Measurements from ENCODE around the gene IL17RC. TPM values are rescaled to one million over a fixed set of nuclear protein-coding genes. Genes with fewer than 3 reads are reported as not detected.
"Not testable (repeated sequence)": the region's sequence is repeated elsewhere in the genome, so short reads cannot be mapped to it uniquely, and the experiment has no call there.

IL17RC gene
- total RNA-seq (1.1 TPM), polyA plus RNA-seq (1 to 10 TPM; 5.6 to 9.5 (median 7.5) TPM)

GRCh38 chr3:9916734-9917680 is at the start of gene IL17RC:
Gene IL17RC, plus strand, starts transcription at chr3:9917098. Its CDS starts 218 bp downstream, at chr3:9917316.
- no peak within 1 kb of the TSS for H3K4me3 ChIP-seq (ENCODE audit: low read depth, low read length)
- Mint-ChIP-seq H3K4me1 (peaks cover 0 to 27% (median 9%) of the 10 kb centered on the region in 4 donors), H3K4me3 (peak within 1 kb of the TSS; percentile 43 to 89 (median 80)), H3K27ac (peak within 1 kb of the TSS in 1 of 3 donors; percentile 71), H3K9me3 (peaks cover 0 to 2% (median 0%) of the 10 kb centered on the region in 7 donors), H3K36me3 (no peaks in the 10 kb centered on the region), H3K27me3 (peaks cover 5% of the 10 kb centered on the region)
- no peak within 1 kb of the TSS for H3K27ac ChIP-seq (ENCODE audit: insufficient read depth, low read length, poor library complexity, severe bottlenecking)
- no peaks in the 10 kb centered on the region for H3K27me3 ChIP-seq (ENCODE audit: control insufficient read depth, insufficient read depth, low read length)
- ATAC-seq (ENCODE audit: low read depth in 2 of 2) = no peak
- no peak for DNase-seq
- H3K36me3 ChIP-seq (ENCODE audit: control insufficient read depth, insufficient read depth, low read length) = no peaks in the 10 kb centered on the region
- H3K9me3 ChIP-seq (ENCODE audit: control insufficient read depth in 2 of 2, low read length in 2 of 2) = no peaks in the 10 kb centered on the region
- peaks cover 28% of the 10 kb centered on the region for H3K4me1 ChIP-seq (ENCODE audit: control insufficient read depth, insufficient read depth, low read length, poor library complexity, severe bottlenecking)

GRCh38 chr3:9867106-9867505 is 49.8 kb upstream of the IL17RC start:
- Mint-ChIP-seq H3K9me3 (no peaks in the 10 kb centered on the region), H3K36me3 (no peaks in the 10 kb centered on the region), H3K27me3 (peaks cover 8% of the 10 kb centered on the region), H3K27ac (no peak overlapping the region), H3K4me3 (peak overlapping the region in 1 of 4 donors; percentile 51), H3K4me1 (peaks cover 0 to 5% (median 0%) of the 10 kb centered on the region in 4 donors)
- Histone ChIP-seq H3K27me3 (ENCODE audit: control insufficient read depth, insufficient read depth, low read length) (no peaks in the 10 kb centered on the region), H3K4me1 (ENCODE audit: control insufficient read depth, insufficient read depth, low read length, poor library complexity, severe bottlenecking) (peaks cover 8% of the 10 kb centered on the region), H3K4me3 (ENCODE audit: low read depth, low read length) (no peak overlapping the region), H3K9me3 (ENCODE audit: control insufficient read depth in 2 of 2, low read length in 2 of 2) (no peaks in the 10 kb centered on the region), H3K36me3 (ENCODE audit: control insufficient read depth, insufficient read depth, low read length) (no peaks in the 10 kb centered on the region), H3K27ac (ENCODE audit: insufficient read depth, low read length, poor library complexity, severe bottlenecking) (no peak overlapping the region)
- DNase-seq (no peak), ATAC-seq (ENCODE audit: low read depth in 2 of 2) (no peak)

GRCh38 chr3:9869955-9870354 is 46.9 kb upstream of the IL17RC start:
- Histone ChIP-seq H3K27me3 (ENCODE audit: control insufficient read depth, insufficient read depth, low read length) (no peaks in the 10 kb centered on the region), H3K4me3 (ENCODE audit: low read depth, low read length) (no peak overlapping the region), H3K27ac (ENCODE audit: insufficient read depth, low read length, poor library complexity, severe bottlenecking) (no peak overlapping the region), H3K4me1 (ENCODE audit: control insufficient read depth, insufficient read depth, low read length, poor library complexity, severe bottlenecking) (no peaks in the 10 kb centered on the region), H3K36me3 (ENCODE audit: control insufficient read depth, insufficient read depth, low read length) (no peaks in the 10 kb centered on the region), H3K9me3 (ENCODE audit: control insufficient read depth in 2 of 2, low read length in 2 of 2) (no peaks in the 10 kb centered on the region)
- ATAC-seq (ENCODE audit: low read depth in 2 of 2) (no peak), DNase-seq (no peak)
- Mint-ChIP-seq H3K27me3 (peaks cover 1% of the 10 kb centered on the region), H3K4me3 (no peak overlapping the region), H3K27ac (no peak overlapping the region), H3K9me3 (no peaks in the 10 kb centered on the region), H3K36me3 (no peaks in the 10 kb centered on the region), H3K4me1 (no peaks in the 10 kb centered on the region)

GRCh38 chr3:9870978-9871377 is 45.9 kb upstream of the IL17RC start:
- H3K27me3 ChIP-seq (ENCODE audit: control insufficient read depth, insufficient read depth, low read length) = no peaks in the 10 kb centered on the region
- no peaks in the 10 kb centered on the region for H3K9me3 ChIP-seq (ENCODE audit: control insufficient read depth in 2 of 2, low read length in 2 of 2)
- Mint-ChIP-seq H3K9me3 (no peaks in the 10 kb centered on the region), H3K4me3 (no peak overlapping the region), H3K27ac (no peak overlapping the region), H3K27me3 (peaks cover 5% of the 10 kb centered on the region), H3K4me1 (no peaks in the 10 kb centered on the region), H3K36me3 (no peaks in the 10 kb centered on the region)
- no peak for DNase-seq
- no peak for ATAC-seq (ENCODE audit: low read depth in 2 of 2)
- no peak overlapping the region for H3K4me3 ChIP-seq (ENCODE audit: low read depth, low read length)
- H3K27ac ChIP-seq (ENCODE audit: insufficient read depth, low read length, poor library complexity, severe bottlenecking) = no peak overlapping the region
- no peaks in the 10 kb centered on the region for H3K36me3 ChIP-seq (ENCODE audit: control insufficient read depth, insufficient read depth, low read length)
- H3K4me1 ChIP-seq (ENCODE audit: control insufficient read depth, insufficient read depth, low read length, poor library complexity, severe bottlenecking) = no peaks in the 10 kb centered on the region

GRCh38 chr3:9872067-9872466 is 44.8 kb upstream of the IL17RC start:
- H3K4me1 ChIP-seq (ENCODE audit: control insufficient read depth, insufficient read depth, low read length, poor library complexity, severe bottlenecking); H3K27me3 Mint-ChIP-seq; H3K9me3 Mint-ChIP-seq; H3K9me3 ChIP-seq (ENCODE audit: control insufficient read depth in 2 of 2, low read length in 2 of 2); H3K27ac ChIP-seq (ENCODE audit: insufficient read depth, low read length, poor library complexity, severe bottlenecking); H3K4me3 Mint-ChIP-seq; H3K27ac Mint-ChIP-seq; ATAC-seq (ENCODE audit: low read depth in 2 of 2); H3K27me3 ChIP-seq (ENCODE audit: control insufficient read depth, insufficient read depth, low read length); H3K36me3 Mint-ChIP-seq; H3K4me1 Mint-ChIP-seq; H3K4me3 ChIP-seq (ENCODE audit: low read depth, low read length); DNase-seq; H3K36me3 ChIP-seq (ENCODE audit: control insufficient read depth, insufficient read depth, low read length): not testable (repeated sequence)

GRCh38 chr3:9875448-9875847 is 41.5 kb upstream of the IL17RC start:
- peaks cover 5% of the 10 kb centered on the region for H3K27me3 Mint-ChIP-seq
- Histone ChIP-seq H3K27ac (ENCODE audit: insufficient read depth, low read length, poor library complexity, severe bottlenecking) (no peak overlapping the region), H3K4me3 (ENCODE audit: low read depth, low read length) (no peak overlapping the region), H3K9me3 (ENCODE audit: control insufficient read depth in 2 of 2, low read length in 2 of 2) (no peaks in the 10 kb centered on the region), H3K36me3 (ENCODE audit: control insufficient read depth, insufficient read depth, low read length) (no peaks in the 10 kb centered on the region), H3K27me3 (ENCODE audit: control insufficient read depth, insufficient read depth, low read length) (no peaks in the 10 kb centered on the region), H3K4me1 (ENCODE audit: control insufficient read depth, insufficient read depth, low read length, poor library complexity, severe bottlenecking) (no peaks in the 10 kb centered on the region)
- H3K4me1 Mint-ChIP-seq = no peaks in the 10 kb centered on the region
- H3K36me3 Mint-ChIP-seq = no peaks in the 10 kb centered on the region
- DNase-seq (no peak), ATAC-seq (ENCODE audit: low read depth in 2 of 2) (no peak)
- H3K4me3 Mint-ChIP-seq = peak overlapping the region in 1 of 4 donors; percentile 58
- no peaks in the 10 kb centered on the region for H3K9me3 Mint-ChIP-seq
- no peak overlapping the region for H3K27ac Mint-ChIP-seq

GRCh38 chr3:9876255-9876654 is 40.6 kb upstream of the IL17RC start:
- H3K36me3 Mint-ChIP-seq; H3K9me3 Mint-ChIP-seq; H3K27me3 Mint-ChIP-seq; H3K27ac ChIP-seq (ENCODE audit: insufficient read depth, low read length, poor library complexity, severe bottlenecking); H3K4me3 Mint-ChIP-seq; H3K4me3 ChIP-seq (ENCODE audit: low read depth, low read length); ATAC-seq (ENCODE audit: low read depth in 2 of 2); H3K36me3 ChIP-seq (ENCODE audit: control insufficient read depth, insufficient read depth, low read length); H3K9me3 ChIP-seq (ENCODE audit: control insufficient read depth in 2 of 2, low read length in 2 of 2); H3K4me1 ChIP-seq (ENCODE audit: control insufficient read depth, insufficient read depth, low read length, poor library complexity, severe bottlenecking); DNase-seq; H3K4me1 Mint-ChIP-seq; H3K27me3 ChIP-seq (ENCODE audit: control insufficient read depth, insufficient read depth, low read length): not testable (repeated sequence)
- peak overlapping the region in 1 of 3 donors; percentile 9 for H3K27ac Mint-ChIP-seq

GRCh38 chr3:9876991-9877390 is 39.9 kb upstream of the IL17RC start:
- no peaks in the 10 kb centered on the region for H3K9me3 Mint-ChIP-seq
- no peaks in the 10 kb centered on the region for H3K36me3 ChIP-seq (ENCODE audit: control insufficient read depth, insufficient read depth, low read length)
- no peak overlapping the region for H3K4me3 Mint-ChIP-seq
- DNase-seq (no peak), ATAC-seq (ENCODE audit: low read depth in 2 of 2) (no peak)
- H3K27me3 ChIP-seq (ENCODE audit: control insufficient read depth, insufficient read depth, low read length) = no peaks in the 10 kb centered on the region
- no peak overlapping the region for H3K27ac ChIP-seq (ENCODE audit: insufficient read depth, low read length, poor library complexity, severe bottlenecking)
- no peaks in the 10 kb centered on the region for H3K4me1 Mint-ChIP-seq
- H3K4me3 ChIP-seq (ENCODE audit: low read depth, low read length) = no peak overlapping the region
- no peaks in the 10 kb centered on the region for H3K9me3 ChIP-seq (ENCODE audit: control insufficient read depth in 2 of 2, low read length in 2 of 2)
- no peaks in the 10 kb centered on the region for H3K4me1 ChIP-seq (ENCODE audit: control insufficient read depth, insufficient read depth, low read length, poor library complexity, severe bottlenecking)
- H3K27ac Mint-ChIP-seq = no peak overlapping the region
- H3K27me3 Mint-ChIP-seq = peaks cover 10% of the 10 kb centered on the region
- no peaks in the 10 kb centered on the region for H3K36me3 Mint-ChIP-seq
